HG03175 (cell line): ENCODE data around the gene SYTL3.
"Not testable (repeated sequence)": the region's sequence is repeated elsewhere in the genome, so short reads cannot be mapped to it uniquely, and the experiment has no call there.

ENCODE experiments used
- ATAC-seq: cut with Tn5 transposase; IDR thresholded peaks from one replicate; pipeline ENCODE4 v1.9.1; 2021; ENCODE audit warnings: mild to moderate bottlenecking, moderate library complexity; ENCODE audit not compliant: unreplicated experiment

Gene SYTL3

GRCh38 chr6:158621694-158622544 is 27.9 kb upstream of the SYTL3 start:
- no peak for ATAC-seq

- ATAC-seq: no peak
Measured at GRCh38 chr6:158622545-158623190, 27.2 kb upstream of the SYTL3 start.

GRCh38 chr6:158624684-158625682 is 24.9 kb upstream of the SYTL3 start:
- no peak for ATAC-seq

GRCh38 chr6:158625881-158626305 is 24.0 kb upstream of the SYTL3 start:
- no peak for ATAC-seq

- no peak for ATAC-seq
Measured at GRCh38 chr6:158626360-158627167, 23.3 kb upstream of the SYTL3 start.

GRCh38 chr6:158627168-158627939 is 22.5 kb upstream of the SYTL3 start:
- no peak for ATAC-seq

- ATAC-seq: no peak
Measured at GRCh38 chr6:158627940-158628211, 22.0 kb upstream of the SYTL3 start.

- no peak for ATAC-seq
Measured at GRCh38 chr6:158628542-158628941, 21.3 kb upstream of the SYTL3 start.

- no peak for ATAC-seq
Measured at GRCh38 chr6:158629367-158630221, 20.3 kb upstream of the SYTL3 start.

GRCh38 chr6:158630938-158631616 is 18.8 kb upstream of the SYTL3 start:
- ATAC-seq: no peak

GRCh38 chr6:158631678-158632537 is 17.9 kb upstream of the SYTL3 start:
- ATAC-seq: no peak

- ATAC-seq: not testable (repeated sequence)
Measured at GRCh38 chr6:158632538-158633119, 17.2 kb upstream of the SYTL3 start.

GRCh38 chr6:158633127-158633526 is 16.7 kb upstream of the SYTL3 start:
- ATAC-seq: no peak

GRCh38 chr6:158634695-158635426 is 15.0 kb upstream of the SYTL3 start:
- no peak for ATAC-seq

GRCh38 chr6:158635427-158636073 is 14.3 kb upstream of the SYTL3 start:
- ATAC-seq: no peak

- ATAC-seq: no peak
Measured at GRCh38 chr6:158636778-158637177, 13.1 kb upstream of the SYTL3 start.
